Activated naive CD8-positive, alpha-beta T cell treated with anti-CD3 and anti-CD28 coated beads, Interleukin-2, amount 50 U/mL, for 16 hours (primary cell): Measurements from ENCODE around the gene TCF4.

ENCODE experiments used
- DNase-seq: peaks from one replicate; pipeline ENCODE4 v3.0.0-alpha.2; 2020; ENCODE audit warnings: low read depth, low spot score

The TCF4 gene

DNA sequence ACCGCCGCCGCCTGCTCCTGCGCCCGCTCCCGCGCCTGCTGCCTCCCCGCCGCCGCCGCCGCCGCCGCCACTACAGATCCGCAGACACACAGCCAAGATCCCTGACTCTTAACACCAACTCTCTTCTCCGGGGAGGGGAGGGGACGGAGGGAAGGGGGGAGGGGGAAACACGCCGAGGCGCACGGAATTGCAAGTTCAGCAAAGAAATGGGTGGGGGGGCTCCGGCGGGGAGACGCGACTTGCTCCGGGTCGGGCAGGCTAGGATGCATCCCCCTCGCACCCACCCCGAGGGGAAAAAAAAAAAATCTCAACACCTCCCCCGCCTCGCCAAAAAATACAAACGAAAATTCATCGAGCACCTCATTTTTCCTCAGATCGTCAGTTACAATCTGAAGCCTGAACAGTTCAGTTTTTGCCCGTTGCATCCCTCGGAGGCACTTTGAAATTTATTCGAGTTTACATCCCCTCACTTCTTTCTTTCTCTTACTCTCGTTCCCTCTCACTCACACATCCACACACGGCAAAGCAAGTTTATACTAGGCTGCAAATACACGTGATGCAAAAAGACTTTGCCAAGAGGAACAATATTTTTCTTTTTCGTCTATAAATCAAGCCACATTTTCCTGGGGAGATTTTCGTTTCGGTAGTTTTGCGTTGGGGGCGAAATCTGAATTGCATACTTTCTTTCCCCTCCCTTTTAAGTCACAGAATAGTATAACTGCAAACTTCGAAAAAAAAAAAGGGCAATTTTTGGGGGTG, at the start of gene TCF4:
TSS of gene TCF4 (minus strand) at position 82 of the 759 bp plus-strand sequence. CDS start 1,076 bp downstream, outside the sequence.
- no peak for DNase-seq

DNA sequence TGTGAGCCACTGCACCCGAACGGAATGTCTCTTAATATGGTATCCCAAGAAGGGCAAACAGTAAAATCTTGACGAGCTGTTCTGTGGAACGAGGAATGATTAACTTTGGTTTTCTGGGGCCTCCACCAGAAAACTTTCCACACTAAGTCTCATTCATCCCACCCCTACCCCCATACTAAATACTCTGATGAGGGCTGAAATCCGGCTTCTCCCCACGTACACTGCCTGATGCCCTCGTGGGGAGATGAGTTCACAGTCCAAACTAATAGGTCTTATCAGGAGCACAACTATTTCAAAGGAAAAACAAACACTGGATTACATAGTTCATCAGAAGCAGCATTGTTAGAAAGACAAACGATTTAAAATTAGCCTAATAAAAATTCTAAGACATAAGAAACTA, 49.2 kb upstream of the TCF4 start:
- no peak for DNase-seq

DNA sequence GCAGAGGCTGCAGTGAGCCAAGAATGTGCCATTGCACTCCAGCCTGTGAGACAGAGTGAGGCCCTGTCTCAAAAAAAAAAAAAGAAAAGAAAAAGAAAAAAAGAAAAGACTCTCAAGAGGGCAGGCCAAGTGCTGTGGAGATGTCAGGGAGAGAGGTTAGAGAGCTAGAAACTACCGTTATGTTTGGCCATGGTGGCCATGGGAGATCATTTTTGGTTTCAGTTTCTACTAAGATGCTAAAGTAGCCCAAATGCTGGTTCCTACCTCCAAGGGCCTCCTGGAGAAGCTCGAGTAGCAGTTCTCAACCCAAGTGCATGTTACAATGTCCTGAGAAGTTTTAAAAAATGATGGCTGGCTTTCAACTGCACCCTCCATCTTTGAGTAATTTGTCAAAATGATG, 47.4 kb upstream of the TCF4 start:
- DNase-seq = no peak

DNA sequence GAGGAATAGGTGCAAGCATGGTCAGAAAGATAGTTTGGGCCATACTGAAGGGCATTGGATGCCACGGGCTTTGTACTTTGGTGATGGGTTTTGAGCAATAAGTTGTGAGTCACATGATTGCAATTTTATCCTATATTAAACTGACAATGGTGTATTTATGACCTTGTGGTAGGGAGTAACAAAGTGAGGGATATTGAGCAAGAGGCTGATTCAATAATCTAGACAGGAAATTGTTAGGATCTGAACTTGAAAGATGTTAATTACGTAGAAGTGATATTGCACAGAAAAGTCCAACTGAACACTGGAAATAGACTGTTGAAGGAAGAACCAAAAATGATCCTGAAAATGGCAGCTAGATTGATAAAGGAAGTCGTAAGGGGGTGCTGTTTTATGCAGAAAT, 46.6 kb upstream of the TCF4 start:
- DNase-seq = no peak

DNA sequence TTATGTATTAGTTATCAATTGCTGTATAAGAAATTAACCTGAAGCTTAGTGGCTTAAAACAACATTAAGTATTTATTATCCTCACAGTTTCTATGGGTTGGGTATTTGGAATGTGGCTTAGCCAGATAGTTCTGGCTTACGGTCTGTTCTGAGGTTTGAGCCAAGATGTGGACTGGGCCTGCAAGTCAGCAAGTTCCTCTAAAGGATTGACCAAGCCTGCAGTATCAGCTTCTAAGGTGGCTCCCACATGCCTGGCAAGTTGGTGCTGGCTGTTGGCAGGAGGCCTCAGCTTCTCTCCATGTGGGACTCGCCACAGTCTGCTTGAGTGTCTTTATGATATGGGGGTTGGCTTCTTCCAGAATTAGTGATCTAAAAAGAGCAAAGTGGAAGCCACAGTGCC, 45.0 kb upstream of the TCF4 start:
- DNase-seq = no peak

DNA sequence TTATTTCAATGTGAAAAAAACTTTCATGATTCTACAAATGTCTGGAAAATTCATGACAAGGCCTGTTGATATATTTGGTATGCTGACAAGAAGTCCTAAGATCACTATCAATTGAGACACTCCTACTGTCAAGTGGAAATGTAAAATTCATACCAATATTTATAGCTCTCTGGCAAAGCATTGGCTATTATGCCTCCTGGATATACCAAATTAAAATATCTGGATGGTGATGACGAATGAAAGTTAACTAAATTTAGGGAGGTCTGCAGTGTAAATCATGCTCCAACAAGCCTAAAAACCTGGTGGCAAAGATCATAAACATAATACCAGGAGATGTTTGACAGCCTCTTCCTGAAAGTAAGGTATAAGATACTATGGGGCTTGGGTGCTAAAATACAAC, 41.1 kb upstream of the TCF4 start:
- DNase-seq = no peak

DNA sequence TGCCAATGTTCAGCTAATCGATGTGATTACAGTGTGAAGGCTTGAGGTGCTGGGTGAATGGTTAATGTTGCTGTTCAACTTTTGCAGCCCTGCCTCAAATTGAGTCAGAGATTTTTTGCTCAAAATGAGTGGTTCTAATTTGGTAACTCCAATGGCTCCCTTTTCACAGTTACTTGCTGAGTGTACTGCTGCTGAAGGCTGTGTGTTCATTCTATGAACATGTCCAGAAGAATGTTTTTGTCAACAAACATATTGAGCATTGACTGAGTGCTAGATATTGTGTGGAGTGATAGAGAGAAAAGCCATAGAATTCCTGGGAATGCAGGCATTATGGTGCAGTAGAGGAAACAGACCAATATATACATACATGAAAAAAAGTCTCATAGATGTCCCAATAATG, 39.0 kb upstream of the TCF4 start:
- DNase-seq = no peak

DNA sequence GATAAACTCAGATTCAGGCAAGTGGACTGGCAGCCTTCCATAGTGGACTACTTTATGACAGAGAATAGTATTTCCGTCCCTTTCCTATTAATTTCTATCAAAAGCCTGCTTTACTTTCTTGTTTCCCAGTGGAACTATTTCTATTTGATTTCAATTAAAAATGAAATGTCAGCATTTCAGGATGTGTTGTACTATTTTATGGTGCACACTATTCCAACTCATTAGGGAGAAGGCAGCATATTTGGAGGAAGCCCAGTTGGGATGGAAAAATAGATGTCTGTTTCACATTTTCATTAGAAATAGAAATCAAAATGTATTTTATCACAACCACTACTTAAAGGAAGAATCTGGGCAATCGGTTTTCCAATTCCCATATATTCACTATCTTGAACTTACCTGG, 37.9 kb upstream of the TCF4 start:
- no peak for DNase-seq

DNA sequence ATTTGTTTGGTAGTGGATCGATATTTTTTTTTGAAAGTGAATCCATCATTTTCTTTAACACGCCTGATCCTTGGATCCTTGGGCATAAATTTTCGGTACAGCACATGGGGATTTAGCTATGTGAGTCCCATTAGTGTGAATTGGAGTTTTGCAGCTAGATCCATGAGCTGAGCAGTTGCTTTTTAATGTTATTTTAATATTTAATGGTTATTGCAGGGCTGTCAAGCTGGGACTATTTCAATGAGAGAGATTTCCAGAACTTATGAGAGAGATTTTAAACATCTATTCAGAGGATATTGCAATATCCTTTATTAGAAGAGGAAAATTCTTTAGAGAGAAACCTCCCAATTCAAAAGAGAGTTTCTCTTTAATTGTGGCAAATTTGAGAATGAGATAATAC, 35.6 kb upstream of the TCF4 start:
- no peak for DNase-seq

DNA sequence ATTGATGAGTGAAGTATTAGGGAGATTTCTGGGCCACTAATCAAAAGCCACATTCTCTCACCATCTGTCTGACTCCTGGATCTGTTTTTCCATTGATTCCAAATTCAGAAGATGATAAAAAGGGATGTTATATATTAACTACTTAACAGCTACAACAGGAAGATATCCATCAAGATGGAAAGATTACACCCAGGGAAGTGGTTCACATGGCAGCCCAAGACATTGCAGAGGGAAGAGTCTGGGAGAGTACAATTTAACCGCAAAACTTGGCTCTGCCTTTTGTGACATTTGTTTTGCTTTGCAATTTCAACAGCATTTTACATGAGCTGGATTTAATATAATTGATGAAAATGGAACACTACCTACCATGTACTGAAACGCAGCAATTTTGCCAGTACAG, 22.5 kb upstream of the TCF4 start:
- no peak for DNase-seq

DNA sequence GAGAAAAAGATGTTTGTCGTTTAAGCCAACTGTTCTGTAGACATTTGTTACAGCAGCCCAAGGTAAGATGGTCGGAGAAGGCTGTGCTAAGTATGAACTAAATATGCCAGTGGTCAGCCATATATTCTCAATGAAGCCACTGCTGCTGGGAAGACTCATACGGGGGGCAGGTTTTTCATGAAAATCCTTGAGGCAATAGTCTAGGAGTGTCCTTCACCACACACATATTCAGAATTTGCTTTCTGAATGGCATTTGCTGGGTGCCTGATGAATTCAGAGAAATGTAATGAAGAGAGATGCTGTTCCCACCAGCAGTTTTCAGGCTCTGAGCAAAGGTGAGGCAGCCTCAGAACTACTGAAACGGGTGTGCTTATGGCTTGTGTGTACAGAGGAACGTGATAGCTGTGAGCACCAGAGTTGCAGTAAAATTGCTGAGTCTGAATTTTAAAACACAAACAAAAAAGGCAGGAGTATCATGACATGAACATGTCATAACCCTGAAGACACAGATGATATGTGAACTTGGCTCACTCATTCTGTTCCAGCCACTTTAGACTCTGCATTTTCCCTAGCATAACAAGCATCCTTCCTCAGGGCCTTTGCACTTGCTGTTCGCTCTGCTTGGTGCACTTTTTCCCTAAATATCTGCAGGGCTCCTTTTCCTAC, 21.3 kb upstream of the TCF4 start:
- DNase-seq = no peak

DNA sequence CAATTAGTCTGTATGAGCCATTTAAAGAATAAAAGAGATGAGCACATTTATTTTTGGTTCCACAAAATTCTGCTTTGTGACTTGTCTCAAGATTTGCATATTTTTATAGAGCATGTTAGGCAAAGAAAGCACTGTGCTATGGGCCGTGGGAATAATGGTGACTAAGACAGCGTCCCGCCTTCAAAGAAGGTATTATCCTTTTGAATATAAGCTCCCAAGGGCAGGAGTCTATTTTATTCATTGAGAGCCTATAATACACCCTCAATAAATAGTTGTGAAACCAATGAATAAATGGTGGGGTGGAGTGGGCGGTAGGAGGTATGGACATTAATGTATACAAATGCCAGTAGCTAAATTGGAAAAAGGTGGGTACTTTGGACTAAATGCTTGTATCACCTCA, 20.5 kb upstream of the TCF4 start:
- no peak for DNase-seq

DNA sequence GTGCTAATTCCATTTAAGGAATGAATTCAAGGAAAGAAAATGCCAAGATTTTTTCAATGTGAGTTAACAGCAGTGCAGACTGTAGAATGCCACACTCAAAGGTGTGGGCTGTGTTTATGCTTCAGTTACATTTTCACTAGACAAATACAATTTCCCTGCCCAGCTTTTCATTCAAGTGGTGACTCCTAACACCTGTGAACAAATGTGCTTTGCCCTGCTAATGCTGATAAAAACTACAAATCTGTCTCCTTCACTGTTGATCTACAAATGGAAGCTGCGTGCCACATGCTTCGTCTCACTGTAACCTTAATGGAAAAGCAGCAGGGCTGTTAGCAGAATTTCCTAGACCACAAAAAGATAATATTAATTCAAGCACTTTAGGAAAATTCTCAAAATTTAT, 19.8 kb upstream of the TCF4 start:
- DNase-seq = no peak

DNA sequence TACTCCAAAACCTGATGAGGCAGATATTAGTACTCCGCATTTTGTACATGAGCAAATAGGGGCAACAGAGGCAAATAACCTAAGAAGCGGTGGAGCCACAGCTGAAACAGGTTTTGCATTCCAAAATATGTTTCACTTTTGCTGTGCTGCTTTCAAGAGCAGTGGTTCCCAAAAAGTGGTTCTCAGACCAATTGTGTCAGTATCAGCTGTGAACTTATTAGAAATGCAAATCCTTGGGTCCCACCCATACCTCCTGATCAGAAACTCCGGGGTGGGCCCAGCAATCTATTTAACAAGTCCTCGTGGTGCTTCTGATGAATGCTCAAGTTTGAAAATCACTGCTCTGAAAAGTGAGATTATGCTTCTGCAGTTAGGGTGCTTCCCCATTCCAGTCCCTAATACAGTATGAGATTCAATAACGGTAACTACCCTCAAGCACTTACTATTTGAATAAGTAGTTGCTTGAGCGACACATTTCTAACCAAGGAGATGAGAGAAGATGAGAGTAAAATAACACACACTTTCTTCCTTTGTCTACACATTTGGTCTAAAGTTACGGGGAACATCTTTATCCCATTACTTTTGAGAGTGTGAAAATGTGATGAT, 17.8 kb upstream of the TCF4 start:
- no peak for DNase-seq

DNA sequence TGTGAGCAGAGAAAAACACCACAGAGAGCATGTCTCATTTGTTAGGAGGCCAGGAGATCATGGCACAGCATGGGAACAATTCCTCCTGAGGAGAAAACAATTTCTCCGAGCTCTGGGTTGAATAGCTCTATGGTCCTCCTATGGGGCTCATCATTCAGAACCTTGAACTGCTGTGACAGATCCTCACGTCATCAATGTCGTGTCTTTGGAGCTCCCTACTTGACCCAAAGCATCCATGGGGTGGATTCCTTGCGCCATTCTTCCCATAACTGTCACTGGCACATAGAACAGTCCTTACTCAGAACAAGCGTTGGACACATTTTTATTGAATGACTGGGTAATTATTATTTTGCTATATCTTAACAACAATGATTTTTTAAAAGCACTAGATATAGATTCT, 15.8 kb upstream of the TCF4 start:
- DNase-seq = no peak

DNA sequence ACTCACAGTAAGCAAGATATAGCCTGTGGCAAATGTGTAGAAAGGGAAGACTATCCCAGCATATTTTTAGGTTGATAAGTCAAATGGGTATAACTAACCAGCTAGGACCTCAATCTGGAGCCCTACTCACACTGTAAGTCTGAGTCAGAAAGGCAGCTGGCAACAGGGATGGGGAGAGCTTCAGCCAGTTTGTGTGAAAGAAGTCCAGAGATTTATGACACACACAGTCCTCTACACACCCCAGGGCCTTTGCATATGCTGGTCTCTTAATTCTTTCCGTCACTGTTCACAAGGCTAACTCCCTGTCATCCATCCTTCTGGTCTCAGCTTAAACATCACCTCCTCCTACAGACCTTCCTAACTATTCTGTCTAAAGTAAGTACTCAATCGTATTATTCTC, 5.9 kb upstream of the TCF4 start:
- no peak for DNase-seq

DNA sequence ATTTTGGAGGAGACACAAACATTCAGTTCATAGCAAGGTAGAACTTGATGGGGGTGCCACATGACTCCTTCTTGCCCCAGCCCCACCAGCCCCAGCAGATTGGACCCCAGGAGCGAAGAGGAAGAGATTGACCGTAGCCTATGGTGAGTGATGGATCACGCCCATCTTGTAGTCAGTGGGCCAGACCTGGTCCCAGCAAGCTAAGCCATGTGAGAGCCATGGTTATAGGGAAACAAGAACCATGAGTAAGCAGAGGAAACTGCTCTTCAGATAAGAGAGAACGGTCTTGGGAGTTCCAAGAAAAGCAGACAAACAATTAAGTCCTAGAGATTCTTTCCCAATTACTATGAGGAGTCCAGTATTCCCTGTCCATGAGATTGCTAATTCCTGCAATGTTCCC, 4.6 kb upstream of the TCF4 start:
- DNase-seq = no peak

DNA sequence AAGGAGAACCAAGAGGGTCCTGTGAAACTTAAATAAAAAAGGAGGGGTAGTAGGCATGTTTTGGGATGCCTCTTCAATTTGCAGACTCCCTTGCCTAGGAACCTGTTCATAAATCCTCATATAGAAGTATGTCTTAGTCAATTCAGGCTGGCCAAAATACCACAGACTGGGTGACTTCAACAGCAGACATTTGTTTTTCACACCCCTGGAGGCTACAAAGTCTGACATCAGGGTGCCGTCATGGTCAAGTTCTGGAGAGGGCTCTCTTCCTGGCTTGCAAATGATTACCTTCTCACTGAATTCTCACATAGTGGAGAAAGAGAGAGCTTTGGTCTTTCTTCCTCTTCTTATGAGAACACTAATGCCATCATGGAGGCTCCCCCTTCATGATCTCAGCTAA, 4.1 kb upstream of the TCF4 start:
- DNase-seq = no peak

DNA sequence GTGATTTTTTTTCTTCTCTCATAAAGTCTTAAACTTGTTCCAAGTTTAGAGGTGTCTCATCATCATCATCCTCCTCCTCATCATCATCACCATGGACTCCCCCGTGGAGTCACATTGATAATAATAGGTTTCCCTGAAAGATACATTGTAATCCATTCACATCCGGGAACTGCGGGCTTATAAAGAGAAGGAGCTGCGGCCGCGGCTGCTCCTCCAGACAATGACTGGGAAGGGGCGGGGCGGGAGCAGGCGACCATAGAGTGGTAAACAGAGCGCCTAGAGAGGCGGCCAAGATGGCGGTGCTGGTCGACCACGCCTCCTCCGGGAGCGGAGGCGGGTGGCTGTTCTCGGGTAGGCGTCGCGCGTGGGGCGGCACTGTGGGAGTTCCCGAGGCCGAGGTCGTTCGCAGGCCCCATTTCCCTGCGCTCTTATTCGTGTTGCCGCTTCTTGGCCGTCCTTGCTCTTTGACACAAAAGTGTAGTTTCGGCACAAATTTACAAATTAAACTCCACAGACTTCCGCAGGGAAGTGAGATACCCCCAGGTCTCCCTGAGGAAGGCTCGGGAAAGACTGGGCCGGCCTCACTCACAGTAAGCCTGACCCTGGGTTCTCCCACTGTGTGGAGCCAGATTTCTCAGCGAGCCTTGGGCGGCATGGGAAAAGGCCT, 1.8 kb upstream of the TCF4 start:
- DNase-seq = peak; percentile 49

DNA sequence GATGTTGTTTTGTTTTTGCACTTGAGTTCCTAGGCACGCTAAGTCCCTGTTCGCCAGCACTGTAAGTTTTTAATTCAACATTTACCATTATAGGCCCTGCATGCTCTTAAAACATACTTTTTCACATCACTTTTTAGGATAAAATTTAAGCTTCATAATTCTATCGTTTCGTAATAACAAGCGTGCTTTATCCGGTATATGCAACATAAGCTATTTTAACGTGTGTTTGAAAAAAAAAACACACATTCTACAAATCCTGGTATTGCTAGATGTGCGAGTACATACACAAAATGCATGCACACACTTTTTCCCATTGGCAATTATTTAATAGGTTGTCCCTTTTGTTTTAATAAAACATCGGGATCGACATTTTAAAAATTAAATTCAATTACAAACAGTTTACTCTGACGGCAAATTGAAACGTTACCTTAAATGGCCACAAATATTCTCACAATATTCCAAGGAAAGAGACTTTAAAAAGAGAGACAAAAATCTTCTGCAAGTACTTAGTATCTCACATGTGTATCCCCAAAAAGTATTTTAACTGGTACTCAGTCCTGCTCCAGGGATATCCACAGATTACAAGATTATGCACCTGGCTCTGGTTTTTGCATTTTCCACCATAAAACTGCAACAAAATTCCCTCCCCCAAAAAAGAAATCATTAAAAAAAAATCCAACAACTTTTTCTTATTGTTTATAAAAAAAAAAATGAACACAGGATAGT, 1.0 kb upstream of the TCF4 start:
- DNase-seq = no peak

DNA sequence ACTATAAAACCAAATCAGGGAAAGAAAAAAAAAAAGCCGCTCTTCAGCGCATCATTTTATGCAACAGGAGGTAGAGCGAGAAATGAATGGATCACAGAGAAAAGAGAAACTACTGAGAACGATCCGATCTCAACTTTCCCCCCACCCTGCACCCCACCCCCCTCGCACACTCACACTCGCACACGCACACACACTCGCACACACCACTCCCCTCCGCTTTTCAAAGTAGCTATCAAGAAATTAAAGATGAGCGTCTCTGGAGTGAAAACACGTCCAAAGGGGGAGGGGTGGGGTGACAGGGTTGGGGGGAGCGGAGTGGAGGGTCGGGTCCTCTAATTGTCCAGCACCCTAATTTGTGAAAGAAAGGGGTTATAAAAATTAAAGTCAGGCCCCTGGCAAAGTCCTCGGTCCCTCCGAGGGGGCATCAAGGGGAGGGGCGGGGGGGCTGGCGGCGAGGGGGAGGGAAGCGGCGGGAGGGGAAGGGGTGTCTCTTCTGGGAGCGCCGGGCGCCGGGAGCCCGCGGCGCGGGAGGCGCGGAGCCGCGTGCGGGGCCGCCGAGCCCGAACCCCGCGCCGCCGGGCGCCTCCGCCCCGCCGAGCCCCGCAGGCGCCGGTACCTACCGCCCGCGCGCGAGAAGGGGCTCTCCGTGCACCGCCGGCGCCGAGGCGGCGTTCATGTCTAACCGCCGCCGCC, 428 bp downstream of the TCF4 start:
- no peak for DNase-seq
